Measurements from ENCODE around the gene SMAGP. TPM values are rescaled to one million over a fixed set of nuclear protein-coding genes. Genes with fewer than 3 reads are reported as not detected.

The SMAGP gene
- total and polyA plus RNA-seq, 10 donors, result 8.2 to 18.1 (median 11.6) TPM

DNA sequence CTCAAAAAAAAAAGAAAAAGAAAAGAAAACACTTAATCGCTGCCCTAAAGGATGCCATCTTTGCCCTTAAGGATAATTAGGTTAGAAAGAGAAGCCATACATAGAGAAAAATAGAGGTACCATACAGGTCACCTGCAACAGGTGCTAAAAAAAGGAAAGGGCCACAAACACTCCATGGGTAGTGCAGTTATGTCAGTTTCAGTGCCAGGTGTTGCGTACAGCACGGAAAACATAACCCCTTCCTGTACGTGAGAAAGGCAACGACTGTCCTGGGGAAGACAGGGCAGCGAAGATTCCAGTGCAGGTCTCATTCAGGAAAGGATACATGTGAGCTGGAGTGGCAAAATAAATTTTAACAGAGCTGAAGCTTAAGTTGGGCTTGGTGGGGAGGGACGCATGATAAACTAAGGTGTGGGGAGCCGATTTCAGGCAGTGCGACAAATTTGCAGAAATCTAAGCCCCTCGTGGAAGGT is 32.1 kb downstream of the SMAGP start:
- intact Hi-C loops (cut with DNase I; ENCODE audit: low total_unique reads), result no loop called here
- peaks cover 3 to 34% (median 31%) of the 10 kb centered on the region in 6 donors for H3K36me3 ChIP-seq
- 8 to 10% (median 9%) methylated on average over 10 of the region's 10 CpGs for WGBS, 5 donors
- DNase-seq, result no peak
- H3K27me3 ChIP-seq (replicated peaks in 1 of 7), result no peaks in the 10 kb centered on the region
- H3K4me3 ChIP-seq, result peak overlapping the region; percentile 57 to 84 (median 74)
- H3K9me3 ChIP-seq, result no peaks in the 10 kb centered on the region
- peak overlapping the region; percentile 99 to 100 (median 100) for H3K27ac ChIP-seq
- TF ChIP-seq POLR2A (IDR thresholded peaks at IDR 0.05), result no peak
- no peak for TF ChIP-seq POLR2AphosphoS5 (IDR thresholded peaks at IDR 0.05)
- TF ChIP-seq, protein P1, sequence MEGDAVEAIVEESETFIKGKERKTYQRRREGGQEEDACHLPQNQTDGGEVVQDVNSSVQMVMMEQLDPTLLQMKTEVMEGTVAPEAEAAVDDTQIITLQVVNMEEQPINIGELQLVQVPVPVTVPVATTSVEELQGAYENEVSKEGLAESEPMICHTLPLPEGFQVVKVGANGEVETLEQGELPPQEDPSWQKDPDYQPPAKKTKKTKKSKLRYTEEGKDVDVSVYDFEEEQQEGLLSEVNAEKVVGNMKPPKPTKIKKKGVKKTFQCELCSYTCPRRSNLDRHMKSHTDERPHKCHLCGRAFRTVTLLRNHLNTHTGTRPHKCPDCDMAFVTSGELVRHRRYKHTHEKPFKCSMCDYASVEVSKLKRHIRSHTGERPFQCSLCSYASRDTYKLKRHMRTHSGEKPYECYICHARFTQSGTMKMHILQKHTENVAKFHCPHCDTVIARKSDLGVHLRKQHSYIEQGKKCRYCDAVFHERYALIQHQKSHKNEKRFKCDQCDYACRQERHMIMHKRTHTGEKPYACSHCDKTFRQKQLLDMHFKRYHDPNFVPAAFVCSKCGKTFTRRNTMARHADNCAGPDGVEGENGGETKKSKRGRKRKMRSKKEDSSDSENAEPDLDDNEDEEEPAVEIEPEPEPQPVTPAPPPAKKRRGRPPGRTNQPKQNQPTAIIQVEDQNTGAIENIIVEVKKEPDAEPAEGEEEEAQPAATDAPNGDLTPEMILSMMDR (IDR thresholded peaks at IDR 0.05 in 8 of 11, conservative IDR thresholded peaks at IDR 0.05 in 3 of 11), result no peak
- peaks cover 33 to 53% (median 43%) of the 10 kb centered on the region in 6 donors for H3K4me1 ChIP-seq

DNA sequence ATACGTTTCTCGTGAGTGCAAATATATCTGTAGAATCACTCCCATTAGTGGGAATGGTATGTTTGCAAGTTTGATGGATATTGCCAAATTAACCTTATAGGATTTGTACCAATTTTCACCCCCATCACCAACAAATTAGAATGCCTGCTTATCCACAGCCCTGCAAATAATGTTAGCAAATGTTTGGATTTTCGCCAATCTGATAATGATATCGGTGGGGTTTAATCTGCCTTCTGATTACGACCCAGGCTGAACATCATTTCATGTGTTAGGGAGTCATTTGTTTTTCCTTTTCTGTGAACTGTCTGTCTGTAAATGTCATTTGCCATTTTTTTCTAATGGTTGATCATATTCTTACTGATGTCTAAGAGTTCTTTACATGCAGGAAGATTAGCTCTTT is 35.7 kb downstream of the SMAGP start:
- intact Hi-C loops (cut with DNase I; ENCODE audit: low total_unique reads), result no loop called here
- DNase-seq, result no peak

DNA sequence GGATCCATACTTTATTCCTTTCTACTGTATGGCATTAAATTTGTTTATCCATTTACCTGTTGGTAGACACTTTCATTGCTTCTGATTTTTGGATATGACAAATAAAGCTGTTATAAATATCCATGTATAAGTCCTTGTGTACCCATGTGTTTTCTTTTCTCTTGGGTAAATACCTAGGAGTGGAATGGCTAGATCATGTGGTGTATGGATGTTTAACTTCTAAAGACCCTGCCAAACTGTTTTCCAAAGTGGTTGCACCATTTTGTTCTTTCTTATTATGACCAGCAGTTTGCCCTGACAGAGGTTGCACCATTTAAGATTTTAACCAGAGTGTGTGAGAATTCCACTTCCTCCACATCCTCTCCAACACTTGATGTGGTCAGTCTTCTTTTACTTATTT is 37.6 kb downstream of the SMAGP start:
- H3K27ac ChIP-seq, result no peak overlapping the region
- H3K4me3 ChIP-seq, result no peak overlapping the region
- peaks cover 0 to 8% (median under 1%) of the 10 kb centered on the region in 6 donors for H3K4me1 ChIP-seq
- H3K27me3 ChIP-seq (replicated peaks in 1 of 7), result no peaks in the 10 kb centered on the region
- H3K9me3 ChIP-seq, result no peaks in the 10 kb centered on the region
- no peaks in the 10 kb centered on the region for H3K36me3 ChIP-seq
- intact Hi-C loops (cut with DNase I; ENCODE audit: low total_unique reads), result no loop called here
- TF ChIP-seq, protein P1 (IDR thresholded peaks at IDR 0.05 in 8 of 11, conservative IDR thresholded peaks at IDR 0.05 in 3 of 11), result no peak
- TF ChIP-seq POLR2A (IDR thresholded peaks at IDR 0.05), result no peak
- TF ChIP-seq POLR2AphosphoS5 (IDR thresholded peaks at IDR 0.05), result no peak
- no peak for DNase-seq

More for the DNA sequence above, 35.7 kb downstream of the SMAGP start:
- H3K4me3 ChIP-seq, result no peak overlapping the region
- no peak for TF ChIP-seq POLR2AphosphoS5 (IDR thresholded peaks at IDR 0.05)
- no peak for TF ChIP-seq POLR2A (IDR thresholded peaks at IDR 0.05)
- TF ChIP-seq, protein P1 (IDR thresholded peaks at IDR 0.05 in 8 of 11, conservative IDR thresholded peaks at IDR 0.05 in 3 of 11), result no peak
- 64 to 81% (median 73%) methylated on average over 5 of the region's 5 CpGs for WGBS, 5 donors
- H3K9me3 ChIP-seq, result no peaks in the 10 kb centered on the region
- H3K27ac ChIP-seq, result no peak overlapping the region
- H3K27me3 ChIP-seq (replicated peaks in 1 of 7), result no peaks in the 10 kb centered on the region
- peaks cover under 1 to 18% (median 7%) of the 10 kb centered on the region in 6 donors for H3K4me1 ChIP-seq
- H3K36me3 ChIP-seq, result no peaks in the 10 kb centered on the region

DNA sequence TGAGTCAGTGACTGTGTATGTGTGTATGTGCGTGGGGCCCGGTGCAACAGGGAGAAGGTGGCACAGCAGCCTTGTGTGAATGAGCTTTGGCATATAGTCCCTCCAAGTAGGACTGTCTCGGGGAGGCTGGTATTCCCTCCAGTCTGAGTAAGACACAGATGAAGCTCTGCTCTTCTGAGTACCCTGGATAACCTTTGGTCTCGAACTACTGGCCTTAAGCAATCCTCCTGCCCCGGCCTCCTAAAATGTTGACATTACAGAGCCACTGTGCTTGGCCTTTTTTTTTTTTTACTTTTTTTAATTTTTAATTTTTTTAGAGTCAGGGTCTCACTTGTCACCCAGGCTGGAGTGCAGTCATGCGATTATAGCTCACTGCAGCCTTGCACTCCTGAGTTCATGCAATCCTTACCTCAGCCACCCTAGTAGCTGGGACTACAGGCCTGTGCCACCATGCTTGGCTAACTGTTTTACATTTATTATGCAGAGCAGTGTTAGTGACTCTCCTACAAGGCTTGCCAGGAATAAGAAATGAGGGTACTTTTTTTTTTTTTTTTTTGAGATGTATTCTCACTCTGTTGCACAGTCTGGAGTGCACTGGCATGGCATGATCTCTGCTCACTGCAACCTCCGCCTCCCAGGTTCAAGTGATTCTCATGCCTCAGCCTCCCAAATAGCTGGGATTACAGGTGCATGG is 41.0 kb downstream of the SMAGP start:
- H3K9me3 ChIP-seq, result no peaks in the 10 kb centered on the region
- TF ChIP-seq, protein P1 (IDR thresholded peaks at IDR 0.05 in 8 of 11, conservative IDR thresholded peaks at IDR 0.05 in 3 of 11), result no peak
- TF ChIP-seq POLR2A (IDR thresholded peaks at IDR 0.05), result no peak
- no peak for TF ChIP-seq POLR2AphosphoS5 (IDR thresholded peaks at IDR 0.05)
- DNase-seq, result no peak

More for the DNA sequence above, 41.0 kb downstream of the SMAGP start:
- Histone ChIP-seq H3K36me3 (no peaks in the 10 kb centered on the region), H3K4me3 (no peak overlapping the region), H3K27me3 (replicated peaks in 1 of 7) (no peaks in the 10 kb centered on the region), H3K27ac (no peak overlapping the region), H3K4me1 (no peaks in the 10 kb centered on the region)
- intact Hi-C loops (cut with DNase I; ENCODE audit: low total_unique reads), result no loop called here
- 94 to 97% (median 95%) methylated on average over 7 of the region's 7 CpGs for WGBS, 5 donors

Data from spleen (tissue), 11 donors.